ENCODE measurements around the gene TBC1D10A. TPM values are rescaled to one million over a fixed set of nuclear protein-coding genes. Genes with fewer than 3 reads are reported as not detected.

TBC1D10A gene
- total RNA-seq, 2 donors from 2014 or later: 46.1 to 51.2 TPM

DNA sequence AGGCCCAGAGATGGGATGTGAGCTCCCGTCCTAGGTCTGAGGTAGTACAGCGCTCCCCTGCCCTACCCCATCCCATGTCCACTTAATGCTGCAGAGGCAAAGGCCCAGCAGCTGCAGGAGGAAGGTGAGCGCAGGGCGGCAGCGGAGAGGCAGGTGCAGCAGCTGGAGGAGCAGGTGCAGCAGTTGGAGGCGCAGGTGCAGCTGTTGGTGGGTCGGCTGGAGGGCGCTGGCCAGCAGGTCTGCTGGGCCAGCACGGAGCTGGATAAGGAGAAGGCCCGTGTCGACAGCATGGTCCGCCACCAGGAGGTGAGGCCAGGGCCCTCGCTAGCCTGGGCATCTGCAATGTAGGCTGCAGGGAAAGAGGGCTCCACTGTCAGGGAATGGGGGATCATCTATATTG lies 45.2 kb upstream of the TBC1D10A start:
- Histone ChIP-seq H3K36me3 (no peaks in the 10 kb centered on the region), H3K4me1 (replicated peaks) (no peaks in the 10 kb centered on the region), H3K27me3 (replicated peaks; ENCODE audit: insufficient read depth) (no peaks in the 10 kb centered on the region), H3K9me3 (no peaks in the 10 kb centered on the region), H3K27ac (no peak overlapping the region), H3K4me3 (no peak overlapping the region)
- 81% methylated on average over 13 of the region's 13 CpGs for WGBS
- intact Hi-C loops (cut with DNase I): no loop called here
- no peak for DNase-seq (ENCODE audit: low spot score)
- TF ChIP-seq POLR2AphosphoS5 (IDR thresholded peaks at IDR 0.05) (no peak), POLR2A (IDR thresholded peaks at IDR 0.05) (no peak)
- TF ChIP-seq, protein P1, sequence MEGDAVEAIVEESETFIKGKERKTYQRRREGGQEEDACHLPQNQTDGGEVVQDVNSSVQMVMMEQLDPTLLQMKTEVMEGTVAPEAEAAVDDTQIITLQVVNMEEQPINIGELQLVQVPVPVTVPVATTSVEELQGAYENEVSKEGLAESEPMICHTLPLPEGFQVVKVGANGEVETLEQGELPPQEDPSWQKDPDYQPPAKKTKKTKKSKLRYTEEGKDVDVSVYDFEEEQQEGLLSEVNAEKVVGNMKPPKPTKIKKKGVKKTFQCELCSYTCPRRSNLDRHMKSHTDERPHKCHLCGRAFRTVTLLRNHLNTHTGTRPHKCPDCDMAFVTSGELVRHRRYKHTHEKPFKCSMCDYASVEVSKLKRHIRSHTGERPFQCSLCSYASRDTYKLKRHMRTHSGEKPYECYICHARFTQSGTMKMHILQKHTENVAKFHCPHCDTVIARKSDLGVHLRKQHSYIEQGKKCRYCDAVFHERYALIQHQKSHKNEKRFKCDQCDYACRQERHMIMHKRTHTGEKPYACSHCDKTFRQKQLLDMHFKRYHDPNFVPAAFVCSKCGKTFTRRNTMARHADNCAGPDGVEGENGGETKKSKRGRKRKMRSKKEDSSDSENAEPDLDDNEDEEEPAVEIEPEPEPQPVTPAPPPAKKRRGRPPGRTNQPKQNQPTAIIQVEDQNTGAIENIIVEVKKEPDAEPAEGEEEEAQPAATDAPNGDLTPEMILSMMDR (IDR thresholded peaks at IDR 0.05): no peak

DNA sequence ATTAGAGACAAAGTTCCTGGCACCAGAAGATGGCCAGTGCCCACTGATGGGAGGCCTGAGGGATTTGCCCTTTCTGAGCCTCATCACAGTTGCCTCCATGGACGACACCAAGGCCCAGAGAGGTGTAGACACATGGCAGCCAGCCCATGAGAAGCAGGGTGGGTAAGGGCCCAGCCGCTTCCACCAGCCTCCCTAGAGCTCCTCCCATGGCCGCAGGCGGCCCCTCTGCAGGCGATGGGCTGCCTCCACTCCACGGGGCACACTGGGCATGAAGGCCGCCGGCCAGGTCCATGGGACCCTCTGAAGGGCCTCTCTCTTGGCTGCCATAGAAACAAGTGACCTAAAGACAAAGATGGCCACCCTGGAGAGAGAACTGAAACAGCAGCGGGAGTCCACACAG lies 44.6 kb upstream of the TBC1D10A start:
- TF ChIP-seq, protein P1 (IDR thresholded peaks at IDR 0.05): no peak
- TF ChIP-seq POLR2AphosphoS5 (IDR thresholded peaks at IDR 0.05) (no peak), POLR2A (IDR thresholded peaks at IDR 0.05) (no peak)
- 92% methylated on average over 9 of the region's 9 CpGs for WGBS
- Histone ChIP-seq H3K9me3 (no peaks in the 10 kb centered on the region), H3K27me3 (replicated peaks; ENCODE audit: insufficient read depth) (no peaks in the 10 kb centered on the region), H3K27ac (no peak overlapping the region), H3K4me3 (no peak overlapping the region), H3K36me3 (no peaks in the 10 kb centered on the region), H3K4me1 (replicated peaks) (no peaks in the 10 kb centered on the region)
- intact Hi-C loops (cut with DNase I): no loop called here
- no peak for DNase-seq (ENCODE audit: low spot score)

DNA sequence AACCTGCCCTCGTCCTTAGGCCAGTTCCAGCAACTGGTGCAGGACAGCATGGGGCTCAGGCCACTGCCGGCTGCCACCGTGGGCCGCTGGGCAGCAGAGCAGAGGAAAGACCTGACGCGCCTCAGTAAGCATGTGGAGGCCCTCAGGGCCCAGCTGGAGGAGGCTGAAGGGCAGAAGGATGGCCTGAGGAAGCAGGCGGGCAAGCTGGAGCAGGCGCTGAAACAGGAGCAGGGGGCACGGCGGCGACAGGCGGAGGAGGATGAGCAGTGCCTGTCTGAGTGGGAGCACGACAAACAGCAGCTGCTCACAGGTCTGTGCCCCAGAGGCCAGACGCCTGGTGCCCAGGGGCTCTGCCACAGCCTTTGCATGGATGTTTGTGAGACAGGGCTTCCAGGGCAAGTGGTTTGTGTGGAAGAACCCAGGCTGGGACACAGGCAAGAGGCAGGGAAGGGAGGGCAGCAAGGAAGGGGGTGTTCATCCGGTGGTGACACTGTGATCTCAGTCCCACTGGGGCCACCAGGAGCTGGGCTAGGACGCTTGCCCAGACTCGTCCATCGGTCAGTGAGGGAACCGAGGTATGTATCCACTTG lies 44.0 kb upstream of the TBC1D10A start:
- no peaks in the 10 kb centered on the region for H3K36me3 ChIP-seq
- no peak overlapping the region for H3K27ac ChIP-seq
- H3K27me3 ChIP-seq (replicated peaks; ENCODE audit: insufficient read depth): no peaks in the 10 kb centered on the region
- DNase-seq (ENCODE audit: low spot score): no peak
- WGBS: 67% methylated on average over 19 of the region's 19 CpGs
- H3K4me3 ChIP-seq: no peak overlapping the region
- H3K4me1 ChIP-seq (replicated peaks): no peaks in the 10 kb centered on the region
- TF ChIP-seq POLR2A (IDR thresholded peaks at IDR 0.05) (no peak), POLR2AphosphoS5 (IDR thresholded peaks at IDR 0.05) (no peak)
- TF ChIP-seq, protein P1 (IDR thresholded peaks at IDR 0.05): no peak
- intact Hi-C loops (cut with DNase I): no loop called here
- H3K9me3 ChIP-seq: no peaks in the 10 kb centered on the region

DNA sequence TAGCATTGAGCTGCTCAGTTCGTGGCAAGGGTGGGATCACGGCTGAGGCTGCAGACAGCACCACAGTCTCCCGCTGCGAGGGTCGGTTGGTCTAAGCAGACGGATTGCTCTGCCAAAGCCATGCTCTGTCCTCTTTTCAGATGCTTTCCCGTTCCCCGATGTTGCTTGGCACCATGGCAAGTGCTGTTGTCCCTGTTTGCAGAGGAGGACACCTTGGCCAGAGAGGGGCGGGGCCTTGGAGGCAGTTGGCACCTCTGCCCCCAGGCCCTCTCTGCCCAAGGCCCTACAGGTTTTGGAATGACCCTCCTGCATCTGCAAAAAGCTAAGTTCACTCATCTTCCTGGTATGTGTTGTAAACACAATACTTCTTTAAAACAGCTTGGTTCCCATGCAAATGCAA lies 41.7 kb upstream of the TBC1D10A start:
- no peak overlapping the region for H3K27ac ChIP-seq
- DNase-seq (ENCODE audit: low spot score): no peak
- no peaks in the 10 kb centered on the region for H3K4me1 ChIP-seq (replicated peaks)
- TF ChIP-seq POLR2A (IDR thresholded peaks at IDR 0.05) (no peak), POLR2AphosphoS5 (IDR thresholded peaks at IDR 0.05) (no peak)
- TF ChIP-seq, protein P1 (IDR thresholded peaks at IDR 0.05): no peak
- H3K27me3 ChIP-seq (replicated peaks; ENCODE audit: insufficient read depth): no peaks in the 10 kb centered on the region
- intact Hi-C loops (cut with DNase I): no loop called here
- 76% methylated on average over 9 of the region's 9 CpGs for WGBS
- no peaks in the 10 kb centered on the region for H3K9me3 ChIP-seq
- H3K4me3 ChIP-seq: no peak overlapping the region
- H3K36me3 ChIP-seq: no peaks in the 10 kb centered on the region

DNA sequence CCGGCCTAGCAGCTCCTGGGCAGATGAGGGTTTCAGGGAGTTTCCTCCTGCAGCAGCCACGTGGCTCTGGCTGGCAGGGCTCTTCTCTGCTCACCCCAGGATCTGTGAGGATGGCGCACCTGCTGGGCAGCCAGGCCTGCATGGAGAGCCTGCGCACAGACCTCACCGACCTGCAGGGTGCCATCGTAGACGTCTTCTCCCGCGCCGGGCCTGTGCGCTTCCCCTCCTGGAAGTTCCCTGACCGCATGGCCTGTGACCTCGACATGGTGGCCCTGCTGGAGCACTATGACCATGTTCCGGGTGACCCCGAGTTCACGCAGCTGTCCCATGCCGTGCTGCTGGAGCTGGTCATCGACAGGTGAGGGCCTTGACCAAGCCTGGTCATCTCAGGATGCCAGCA lies 39.1 kb upstream of the TBC1D10A start:
- no peak for TF ChIP-seq POLR2AphosphoS5 (IDR thresholded peaks at IDR 0.05)
- TF ChIP-seq, protein P1 (IDR thresholded peaks at IDR 0.05): no peak
- TF ChIP-seq POLR2A (IDR thresholded peaks at IDR 0.05): no peak
- Histone ChIP-seq H3K27me3 (replicated peaks; ENCODE audit: insufficient read depth) (no peaks in the 10 kb centered on the region), H3K4me1 (replicated peaks) (no peaks in the 10 kb centered on the region), H3K9me3 (no peaks in the 10 kb centered on the region), H3K27ac (no peak overlapping the region), H3K36me3 (no peaks in the 10 kb centered on the region), H3K4me3 (no peak overlapping the region)
- no peak for DNase-seq (ENCODE audit: low spot score)
- WGBS: 91% methylated on average over 18 of the region's 18 CpGs
- intact Hi-C loops (cut with DNase I): no loop called here

Data from prostate gland (tissue), 2 donors.